ENCODE data around the gene RSBN1.
A peak's percentile ranks its signal among the peaks of the same experiment; 100 is the strongest.

Gene RSBN1

DNA sequence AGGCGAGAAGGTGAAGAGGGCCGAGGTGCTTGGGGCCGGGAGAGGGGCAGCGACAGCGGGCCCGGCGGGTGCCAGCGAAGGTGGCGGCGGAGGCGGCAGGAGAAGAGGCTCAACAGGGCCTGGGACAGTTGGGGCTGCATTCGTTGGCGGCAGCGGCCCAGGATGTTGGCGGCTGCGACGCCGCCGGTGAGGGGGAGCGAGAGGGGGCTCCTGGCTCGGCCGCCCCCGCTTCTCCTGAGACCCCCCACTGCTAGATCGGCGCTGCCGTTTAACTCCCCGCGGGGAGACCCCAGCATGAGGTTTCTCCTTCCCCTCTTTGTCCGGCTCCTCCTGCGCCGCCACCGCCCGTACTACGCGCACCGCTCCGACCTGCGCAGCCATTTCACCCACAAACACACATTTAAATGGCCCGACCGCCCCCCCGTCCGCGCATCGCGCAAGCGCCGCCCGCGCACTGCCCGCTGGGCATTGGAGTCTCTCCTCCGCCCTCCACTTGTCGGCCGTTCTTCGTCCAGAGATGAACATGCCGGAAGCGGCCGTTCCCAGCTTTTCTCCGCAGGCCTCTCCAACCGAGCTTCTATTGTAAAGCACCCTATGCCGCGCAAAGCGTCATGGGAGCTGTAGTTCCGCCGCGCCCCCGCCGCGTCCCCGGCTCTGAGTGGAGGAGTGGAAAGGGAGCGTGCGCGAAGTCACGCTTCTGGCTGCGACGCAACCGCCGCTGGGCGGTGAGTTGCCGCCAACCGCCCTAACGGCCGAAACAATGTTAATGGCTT is at the start of gene RSBN1:
Gene RSBN1, minus strand, starts transcription at position 589 of the 773 bp plus-strand sequence. Its CDS starts 64 bp downstream, at position 525.
- TF ChIP-seq, protein P1, sequence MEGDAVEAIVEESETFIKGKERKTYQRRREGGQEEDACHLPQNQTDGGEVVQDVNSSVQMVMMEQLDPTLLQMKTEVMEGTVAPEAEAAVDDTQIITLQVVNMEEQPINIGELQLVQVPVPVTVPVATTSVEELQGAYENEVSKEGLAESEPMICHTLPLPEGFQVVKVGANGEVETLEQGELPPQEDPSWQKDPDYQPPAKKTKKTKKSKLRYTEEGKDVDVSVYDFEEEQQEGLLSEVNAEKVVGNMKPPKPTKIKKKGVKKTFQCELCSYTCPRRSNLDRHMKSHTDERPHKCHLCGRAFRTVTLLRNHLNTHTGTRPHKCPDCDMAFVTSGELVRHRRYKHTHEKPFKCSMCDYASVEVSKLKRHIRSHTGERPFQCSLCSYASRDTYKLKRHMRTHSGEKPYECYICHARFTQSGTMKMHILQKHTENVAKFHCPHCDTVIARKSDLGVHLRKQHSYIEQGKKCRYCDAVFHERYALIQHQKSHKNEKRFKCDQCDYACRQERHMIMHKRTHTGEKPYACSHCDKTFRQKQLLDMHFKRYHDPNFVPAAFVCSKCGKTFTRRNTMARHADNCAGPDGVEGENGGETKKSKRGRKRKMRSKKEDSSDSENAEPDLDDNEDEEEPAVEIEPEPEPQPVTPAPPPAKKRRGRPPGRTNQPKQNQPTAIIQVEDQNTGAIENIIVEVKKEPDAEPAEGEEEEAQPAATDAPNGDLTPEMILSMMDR (IDR thresholded peaks at IDR 0.05; ENCODE audit: low read depth, low read length) = peak; percentile 6
- peak; percentile 97 for DNase-seq (ENCODE audit: extremely low read depth, low read depth)

DNA sequence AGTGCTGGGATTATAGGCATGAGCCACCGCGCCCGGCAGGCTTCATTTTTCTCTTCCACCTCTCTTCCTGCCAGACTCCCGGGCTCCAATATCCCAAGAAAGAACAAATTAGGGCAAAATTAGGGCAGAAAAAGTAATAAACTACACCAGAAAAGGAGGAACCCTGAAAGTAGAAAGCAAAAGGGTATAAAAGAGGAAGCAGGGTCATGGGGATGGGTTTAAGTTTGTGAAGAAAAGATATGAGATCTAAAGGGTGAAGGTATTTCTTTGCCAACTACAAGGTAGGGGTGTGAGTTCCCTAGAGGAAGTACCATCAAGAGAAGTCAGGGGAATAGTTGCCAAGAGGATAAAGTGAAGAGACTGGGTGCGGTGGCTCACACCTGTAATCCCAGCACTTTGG is 49.4 kb upstream of the RSBN1 start:
- TF ChIP-seq, protein P1 (IDR thresholded peaks at IDR 0.05; ENCODE audit: low read depth, low read length) = no peak
- DNase-seq (ENCODE audit: extremely low read depth, low read depth) = no peak

DNA sequence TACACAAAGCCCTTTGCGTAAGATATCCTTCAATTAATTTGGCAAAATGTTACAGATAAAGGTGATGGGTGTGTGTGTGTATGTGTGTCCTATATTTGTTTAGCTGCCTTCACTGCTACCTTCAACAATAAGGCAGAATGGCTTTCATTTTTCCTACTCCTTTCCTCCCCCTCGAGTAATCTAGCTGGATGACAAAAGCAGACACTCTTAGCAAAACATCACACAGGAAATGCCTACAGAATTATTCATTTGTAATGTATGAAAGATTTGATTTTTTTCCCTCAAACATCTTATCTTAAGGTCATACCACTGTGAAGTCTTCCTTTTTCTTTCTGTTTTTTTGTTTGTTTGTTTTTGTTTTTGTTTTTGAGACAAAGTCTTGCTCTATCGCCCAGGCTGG is 48.6 kb upstream of the RSBN1 start:
- no peak for DNase-seq (ENCODE audit: extremely low read depth, low read depth)
- TF ChIP-seq, protein P1 (IDR thresholded peaks at IDR 0.05; ENCODE audit: low read depth, low read length) = no peak

DNA sequence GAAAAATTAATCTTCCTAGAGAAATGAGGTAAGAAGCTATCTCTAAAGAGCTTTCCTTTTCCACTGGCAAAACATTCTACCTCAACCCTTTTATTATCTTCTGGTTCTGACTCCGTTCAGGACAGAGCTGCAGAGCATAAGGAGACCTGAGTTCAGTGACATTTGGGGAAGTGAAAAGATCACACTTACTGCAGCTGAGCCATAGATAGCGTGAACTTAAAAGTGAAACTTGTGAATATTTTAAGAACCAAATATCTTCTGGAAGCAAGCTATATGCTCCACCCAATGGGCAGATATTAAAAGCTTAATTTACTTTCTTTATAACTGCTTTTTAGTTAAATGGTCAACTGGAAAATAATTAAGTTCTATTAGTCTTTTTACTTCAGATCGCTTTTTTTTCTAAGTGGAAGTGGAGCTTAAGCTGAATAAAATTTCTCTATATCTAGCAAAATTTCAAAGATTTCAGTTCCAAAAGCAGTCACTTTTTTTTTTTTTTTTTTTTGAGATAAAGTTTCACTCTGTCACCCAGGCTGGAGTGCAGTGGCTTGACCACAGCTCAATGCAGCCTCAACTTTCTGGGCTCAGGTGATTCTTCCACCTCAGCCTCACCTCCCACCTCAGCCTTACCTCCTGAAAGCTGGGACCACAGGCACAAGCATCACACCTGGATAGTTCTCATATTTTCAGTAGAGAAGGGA is 47.4 kb upstream of the RSBN1 start:
- no peak for DNase-seq (ENCODE audit: extremely low read depth, low read depth)
- TF ChIP-seq, protein P1 (IDR thresholded peaks at IDR 0.05; ENCODE audit: low read depth, low read length) = no peak

DNA sequence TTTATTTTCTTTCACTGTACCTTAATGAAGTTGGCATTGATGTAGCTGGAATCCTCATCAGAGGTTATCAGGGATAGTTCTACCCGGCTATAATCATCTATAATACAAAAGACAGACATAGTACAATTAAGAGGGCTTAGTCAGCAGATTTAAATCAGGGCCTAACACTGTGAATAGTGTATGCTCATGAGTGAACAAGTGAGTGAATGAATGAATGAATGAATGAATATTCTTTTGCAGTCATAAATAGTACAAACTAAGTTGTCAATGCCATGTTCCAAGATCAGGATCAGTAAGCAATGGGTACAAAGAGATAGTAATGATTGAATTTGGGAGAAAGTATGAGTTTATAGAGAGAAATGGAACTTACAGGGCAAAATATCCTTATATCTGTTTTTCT is 46.7 kb upstream of the RSBN1 start:
- TF ChIP-seq, protein P1 (IDR thresholded peaks at IDR 0.05; ENCODE audit: low read depth, low read length) = no peak
- no peak for DNase-seq (ENCODE audit: extremely low read depth, low read depth)

DNA sequence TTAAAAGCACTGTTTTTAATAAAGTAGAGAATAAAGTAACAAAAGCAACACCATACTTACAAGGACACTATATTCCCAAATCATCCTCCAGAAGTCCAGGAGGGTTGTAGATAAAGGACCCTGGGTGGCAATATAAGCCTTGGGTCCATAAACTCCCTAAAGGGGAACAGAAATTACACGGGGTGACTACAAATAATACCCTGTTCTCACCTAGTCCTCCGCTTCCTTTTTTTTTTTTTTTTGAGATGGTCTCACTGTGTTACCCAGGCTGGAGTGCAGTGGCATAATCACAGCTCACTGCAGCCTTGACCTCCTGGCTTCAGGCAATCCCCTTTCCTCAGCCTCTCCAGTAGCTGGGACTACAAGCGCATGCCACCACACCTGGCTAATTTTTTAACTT is 46.1 kb upstream of the RSBN1 start:
- TF ChIP-seq, protein P1 (IDR thresholded peaks at IDR 0.05; ENCODE audit: low read depth, low read length) = no peak
- no peak for DNase-seq (ENCODE audit: extremely low read depth, low read depth)

DNA sequence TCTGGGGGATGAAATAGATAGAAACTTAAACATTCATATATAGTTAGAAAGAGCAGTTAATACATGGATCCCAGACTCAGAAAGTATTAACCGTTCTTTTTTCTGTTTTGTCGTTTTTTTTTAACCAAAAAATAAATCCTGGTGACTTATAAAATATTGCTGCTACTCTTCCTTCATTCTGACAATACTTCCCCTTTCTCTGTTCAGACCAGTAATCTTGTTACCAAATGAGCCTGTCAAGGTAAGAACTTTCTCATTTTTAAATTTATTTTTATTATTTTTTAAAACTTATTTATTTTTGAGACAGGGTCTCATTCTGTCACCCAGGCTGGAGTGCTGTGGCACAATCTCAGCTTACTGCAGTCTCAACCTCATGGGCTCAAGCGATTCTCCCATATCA is 45.5 kb upstream of the RSBN1 start:
- TF ChIP-seq, protein P1 (IDR thresholded peaks at IDR 0.05; ENCODE audit: low read depth, low read length) = no peak
- DNase-seq (ENCODE audit: extremely low read depth, low read depth) = no peak
